NK-92 (cell line): Measurements from ENCODE around the gene AADACL2.

Experiments
- DNase-seq: peaks from one replicate; lab custom pipeline; 2025; ENCODE audit not compliant: unreplicated experiment; lab: John Stamatoyannopoulos, UW

AADACL2 gene

GRCh38 chr3:151800431-151800830 is 66.7 kb downstream of the AADACL2 start:
- DNase-seq: no peak

- DNase-seq: no peak
Measured at GRCh38 chr3:151804267-151804666, 70.5 kb downstream of the AADACL2 start.

- DNase-seq: no peak
Measured at GRCh38 chr3:151806838-151807237, 73.1 kb downstream of the AADACL2 start.
